GM18870 (cell line): ENCODE measurements around the gene CHID1.

Experiments
- ATAC-seq: cut with Tn5 transposase; IDR thresholded peaks from one replicate; pipeline ENCODE4 v1.9.1; 2021; ENCODE audit warnings: moderate library complexity; ENCODE audit not compliant: unreplicated experiment

Gene CHID1

DNA sequence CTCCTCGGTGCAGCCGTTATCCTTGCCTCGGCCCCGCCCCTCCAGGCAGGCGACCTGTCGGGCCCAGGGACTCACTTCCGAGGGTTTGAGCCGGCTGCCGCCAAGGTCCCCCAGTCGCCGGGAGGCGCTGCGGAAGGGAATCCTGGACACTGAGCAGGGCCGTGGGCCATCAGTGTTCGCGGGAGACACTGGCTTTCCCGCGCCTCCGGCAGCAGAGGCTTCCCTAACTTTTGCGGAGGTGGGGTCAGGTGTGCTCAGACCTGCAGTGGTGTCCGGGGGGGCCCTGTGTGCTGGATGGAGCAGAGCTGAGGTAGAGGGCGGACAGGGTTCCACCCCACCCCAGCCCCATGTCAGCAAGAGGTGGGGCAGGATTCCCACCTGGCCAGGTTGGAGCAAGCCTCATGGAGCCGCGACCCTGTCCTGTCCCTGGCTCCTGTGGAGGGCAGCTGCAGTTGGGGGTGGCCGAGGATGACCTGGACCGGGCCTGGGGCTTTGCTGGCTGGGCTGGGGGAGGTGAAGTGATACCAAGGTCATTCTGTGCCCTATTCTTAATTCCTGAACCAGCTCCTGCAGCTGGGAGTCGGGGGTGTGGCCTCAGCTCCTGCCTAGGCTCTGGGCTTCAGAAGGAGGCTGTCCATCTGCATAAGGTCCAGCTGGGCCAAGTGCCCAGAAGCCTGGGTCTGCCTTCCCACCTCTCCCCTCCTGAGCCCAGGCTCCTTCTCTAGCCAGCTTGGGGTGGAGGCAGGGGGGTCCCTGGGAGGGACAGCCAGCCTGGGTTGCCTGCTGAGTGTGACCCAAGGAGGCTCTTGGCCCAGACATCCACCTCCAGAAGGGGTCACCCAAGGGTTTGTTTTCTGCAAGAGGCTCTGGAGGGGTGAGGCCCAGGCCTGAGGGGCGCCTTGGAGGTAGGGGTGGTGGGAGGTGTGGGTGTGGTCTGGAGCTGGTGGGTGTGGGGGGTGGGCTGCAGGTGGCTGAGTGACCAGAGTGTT is 59.5 kb downstream of the CHID1 start:
- ATAC-seq, result no peak

DNA sequence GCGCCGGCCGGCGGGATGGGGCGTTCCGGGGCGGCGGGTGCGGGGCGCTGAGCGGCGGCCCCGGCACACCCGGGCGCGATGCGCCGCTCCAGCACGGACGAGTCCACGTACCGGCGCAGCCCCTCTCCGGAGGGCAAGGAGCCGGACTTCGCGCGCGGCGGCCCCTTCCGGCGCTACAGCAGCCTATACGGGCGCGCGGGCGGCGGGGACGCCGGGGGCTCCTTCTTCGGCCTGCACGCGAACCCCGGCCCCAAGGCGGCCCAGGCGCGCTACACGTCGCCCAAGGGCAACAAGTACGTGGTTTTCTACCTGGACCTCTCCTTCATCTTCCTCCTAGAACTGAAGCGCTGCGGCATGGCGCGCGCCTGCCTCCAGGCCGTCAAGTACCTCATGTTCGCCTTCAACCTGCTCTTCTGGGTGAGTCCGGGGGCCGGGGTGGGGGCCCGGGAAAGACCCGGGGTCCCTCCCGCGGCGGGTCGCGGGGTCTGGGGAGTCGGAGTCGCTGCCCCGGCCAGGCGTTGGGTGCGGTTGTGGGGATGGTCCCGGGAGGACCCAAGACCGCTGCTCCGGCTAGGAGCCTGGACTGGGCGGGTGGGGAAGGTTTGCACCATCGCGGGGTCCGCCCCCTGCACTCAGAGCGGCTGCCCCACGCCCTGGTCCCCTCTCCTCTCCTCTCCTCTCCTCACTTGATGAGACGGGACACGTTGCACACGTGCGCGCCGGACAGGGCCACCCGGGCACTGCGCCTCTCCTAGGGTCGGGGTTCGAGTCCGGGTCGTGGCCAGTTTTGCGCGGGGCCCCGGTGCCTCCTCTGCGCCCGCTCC is 60.4 kb downstream of the CHID1 start:
- no peak for ATAC-seq

DNA sequence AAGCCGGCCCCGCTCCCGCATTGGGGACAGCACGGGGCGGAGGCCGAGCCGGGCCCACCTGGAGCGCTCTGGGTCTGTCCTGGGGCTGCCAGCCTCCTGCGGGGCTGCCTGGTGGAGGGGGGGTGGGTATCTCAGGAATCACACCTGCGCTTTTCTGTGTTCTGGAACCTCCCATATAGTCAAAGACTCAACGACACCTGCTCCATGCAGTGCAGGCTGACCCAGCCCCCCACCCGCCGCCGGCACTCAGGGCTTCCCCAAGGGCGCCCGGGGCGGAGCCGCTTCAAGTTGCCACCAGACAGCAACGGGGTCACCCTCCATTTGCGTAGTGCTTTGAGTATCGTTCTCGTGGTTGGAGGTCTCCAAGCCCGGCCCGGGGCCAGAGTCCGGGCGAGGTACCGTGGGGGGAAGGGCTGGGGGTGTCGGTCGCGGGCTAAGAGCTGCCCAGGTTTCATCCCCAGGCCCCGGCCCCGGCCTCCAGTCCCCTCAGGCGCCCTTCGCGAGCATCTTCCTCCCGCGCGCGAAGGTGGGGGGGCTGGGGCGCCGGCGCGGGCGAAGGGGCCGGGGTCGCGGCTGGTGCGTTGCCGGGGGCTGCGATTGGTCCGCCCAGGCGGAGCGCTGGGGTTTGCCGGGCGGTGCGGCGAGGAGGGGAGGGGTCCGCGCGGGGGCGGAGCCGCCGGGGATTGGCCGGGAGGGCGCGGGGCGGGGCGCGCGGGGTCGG is 61.3 kb downstream of the CHID1 start:
- no peak for ATAC-seq

DNA sequence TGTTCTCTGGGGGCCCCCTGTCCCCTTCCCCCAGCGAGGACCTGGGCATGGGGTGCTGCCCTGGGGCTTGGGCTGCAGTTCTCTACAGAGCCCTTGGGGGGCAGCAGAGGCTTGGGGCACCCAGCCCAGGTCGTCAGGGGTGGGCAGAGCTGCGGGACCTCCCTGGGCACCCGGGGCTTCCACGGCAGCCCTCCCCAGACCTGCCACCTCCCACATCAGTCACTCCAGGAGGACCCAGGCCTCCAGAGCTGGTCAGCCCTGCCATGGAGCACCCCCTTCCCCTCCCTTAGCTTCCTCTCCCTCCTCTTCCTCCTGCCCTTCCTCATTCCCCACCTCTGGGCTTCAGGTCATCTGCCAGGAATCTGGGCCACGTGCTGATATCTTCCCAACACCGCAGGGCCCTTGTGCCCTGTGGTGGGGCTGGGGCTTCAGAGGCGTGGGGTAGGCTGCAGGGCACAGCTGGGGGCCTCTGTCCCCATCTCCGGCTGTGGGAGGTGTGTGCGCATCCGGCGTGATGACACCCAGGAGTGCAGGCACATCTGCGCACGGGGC is 62.2 kb downstream of the CHID1 start:
- no peak for ATAC-seq

DNA sequence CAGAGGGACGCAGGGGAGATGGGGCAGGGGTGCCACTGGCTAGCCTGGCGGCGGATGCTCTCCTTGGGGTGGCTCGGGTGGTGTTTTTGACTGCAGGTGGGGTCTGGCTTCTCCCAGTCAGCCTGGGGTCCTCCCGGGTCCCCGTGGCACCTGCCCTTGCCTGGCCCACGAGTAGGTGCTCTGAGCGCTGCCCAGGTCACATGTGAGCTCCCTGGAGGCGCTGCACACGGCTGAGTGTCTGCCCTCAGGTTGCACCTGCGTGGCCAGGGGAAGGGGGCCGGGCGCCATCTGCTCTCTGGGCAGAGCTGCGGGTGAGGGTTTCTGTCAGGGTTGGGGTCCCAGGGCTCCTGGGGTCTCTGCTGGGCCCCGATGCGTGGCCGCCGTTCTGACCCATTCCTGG is 62.7 kb downstream of the CHID1 start:
- no peak for ATAC-seq

DNA sequence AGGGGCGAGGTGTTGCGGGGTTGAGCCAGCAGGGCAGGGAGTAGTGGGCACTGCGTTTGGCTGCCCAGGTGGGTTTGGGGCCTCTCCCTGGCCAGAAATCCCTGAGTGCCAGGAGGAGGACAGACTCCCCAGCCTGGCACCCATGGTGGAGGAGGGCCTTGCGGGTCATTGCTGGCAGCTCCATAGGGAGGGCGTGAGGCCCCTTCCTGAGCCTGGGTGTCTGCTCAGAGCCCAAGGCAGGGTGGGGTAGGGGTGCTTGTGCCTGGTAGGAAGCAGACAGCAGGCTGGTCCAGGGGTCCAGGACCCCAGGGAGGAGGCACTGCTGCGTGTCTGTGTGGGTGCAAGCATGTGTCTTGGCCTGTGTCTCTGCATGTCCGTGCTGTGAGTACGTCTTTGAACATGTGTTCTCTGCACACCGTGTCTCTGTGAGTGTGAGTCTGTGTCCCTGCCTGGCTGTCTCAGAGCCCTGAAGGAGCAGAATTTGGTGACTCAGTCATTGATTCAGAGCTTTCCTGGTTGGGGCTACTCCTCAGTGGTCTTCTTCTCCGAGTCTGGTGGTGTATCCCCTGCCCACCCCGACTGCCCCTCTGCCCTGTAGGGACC is 64.0 kb downstream of the CHID1 start:
- ATAC-seq, result no peak

DNA sequence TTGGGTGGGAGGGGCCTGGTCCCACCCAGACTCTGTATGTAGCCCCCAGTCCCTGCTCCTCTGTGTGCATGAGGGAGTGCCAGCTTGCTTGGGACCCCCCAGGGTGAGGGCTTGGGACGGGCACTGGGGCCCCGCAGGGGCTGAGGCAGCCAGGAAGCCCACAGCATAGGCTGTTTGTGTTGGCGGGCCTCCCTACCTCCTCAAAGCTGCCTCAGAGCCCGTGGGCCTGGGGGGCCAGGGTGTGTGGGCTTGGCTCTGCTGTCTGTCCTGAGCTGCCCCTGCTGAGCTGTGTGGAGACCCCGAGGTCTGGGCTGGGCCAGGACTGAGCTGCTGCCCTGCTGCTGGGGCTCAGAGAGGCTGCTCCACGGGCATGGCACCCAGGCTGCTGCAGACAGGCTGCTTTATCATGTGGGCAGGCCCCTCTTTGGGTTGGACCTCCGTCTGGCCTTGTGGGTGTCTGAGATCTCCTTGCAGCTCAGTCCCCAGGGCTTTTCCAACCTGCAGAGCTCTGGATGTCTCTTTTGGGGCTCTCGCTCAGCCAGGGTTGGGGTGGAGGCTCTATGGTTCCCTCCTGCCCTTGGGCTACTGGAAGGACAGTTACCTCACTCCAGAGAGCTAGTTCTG is 64.6 kb downstream of the CHID1 start:
- ATAC-seq, result no peak

DNA sequence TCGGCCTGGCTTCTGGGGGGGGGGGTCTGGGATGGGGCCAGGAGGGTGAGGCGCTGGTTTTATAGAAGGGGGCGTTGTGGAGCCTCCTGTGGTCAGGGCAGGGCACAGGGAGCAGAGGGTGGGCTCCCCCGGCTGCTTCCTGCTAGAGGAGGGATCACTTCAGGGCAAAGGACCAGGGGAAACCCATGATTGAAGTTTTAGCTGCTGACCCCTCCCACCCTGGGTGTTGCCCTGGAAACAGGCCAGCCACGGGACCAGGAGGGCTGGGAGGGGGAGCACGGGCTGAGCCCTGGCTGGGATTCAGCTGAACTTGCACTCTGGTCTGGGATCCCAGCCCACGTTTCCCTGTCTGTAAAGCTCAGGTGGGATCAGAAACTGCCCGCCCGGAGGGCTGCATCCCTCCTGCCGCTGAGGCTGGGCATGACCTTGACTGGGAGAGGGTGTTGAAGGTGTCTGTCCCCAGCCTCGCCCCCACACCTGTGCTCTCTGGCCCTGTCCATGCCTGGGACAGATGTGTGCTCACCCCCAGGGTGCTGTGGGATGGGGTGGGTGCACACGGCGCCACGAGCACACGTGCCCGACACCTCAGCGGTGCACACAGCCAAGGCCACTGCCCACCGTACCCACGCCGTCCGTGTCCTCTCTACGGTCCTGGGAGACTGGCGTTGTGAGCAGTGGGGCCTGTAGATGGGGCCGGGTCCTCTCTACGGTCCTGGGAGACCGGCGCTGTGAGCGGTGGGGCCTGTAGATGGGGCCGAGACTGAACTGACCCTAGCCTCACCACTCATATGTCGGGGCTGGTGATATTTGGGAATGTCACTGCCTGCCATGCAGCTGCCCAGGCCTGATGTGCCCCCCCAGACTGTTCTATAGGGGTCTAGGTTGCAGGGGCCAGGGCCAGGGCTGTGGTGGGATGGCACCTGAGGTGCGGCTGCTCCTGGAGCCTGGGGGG is 65.6 kb downstream of the CHID1 start:
- no peak for ATAC-seq

DNA sequence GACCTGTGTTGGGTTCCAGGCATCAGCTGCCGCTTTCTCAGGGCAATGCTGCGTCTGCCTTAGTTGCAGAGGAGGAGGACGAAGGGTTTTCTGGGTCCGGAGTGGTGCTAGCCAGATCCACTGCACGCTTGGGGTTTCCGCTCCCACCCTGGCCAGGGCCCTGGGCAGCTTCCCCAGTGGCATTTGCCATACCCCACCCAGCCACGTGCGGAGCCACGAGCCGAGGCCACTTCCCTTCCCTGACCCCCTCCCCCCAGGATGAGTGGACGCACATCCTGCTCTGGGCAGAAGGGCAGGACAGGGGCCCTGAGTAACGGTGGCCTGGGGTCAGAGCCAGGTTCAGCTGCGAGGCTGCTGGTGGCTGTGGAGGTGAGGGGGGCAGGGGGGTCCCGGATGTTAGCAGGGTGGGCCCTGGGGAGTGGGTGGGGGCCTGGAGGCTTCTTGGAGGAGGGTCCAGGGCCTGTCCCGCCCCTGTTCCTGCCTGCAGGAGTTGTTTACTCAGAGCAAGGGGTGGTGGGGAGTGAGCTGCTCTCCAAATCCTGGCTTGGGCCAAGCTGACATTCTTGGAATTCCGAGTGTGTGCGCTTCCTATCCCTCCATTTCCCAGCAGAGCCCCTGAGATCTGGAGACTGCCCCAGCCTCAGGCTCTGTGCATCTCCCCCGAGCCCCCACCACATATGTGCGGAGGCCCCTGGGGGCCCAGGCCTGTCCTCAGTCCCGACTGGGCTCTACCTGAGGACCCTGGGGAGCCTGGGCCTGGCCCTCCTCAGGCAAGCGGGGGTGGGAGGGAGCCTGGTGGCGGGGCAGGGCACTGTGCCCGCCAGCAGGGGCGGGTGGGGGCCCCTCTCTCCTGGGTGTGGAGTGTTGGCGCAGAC is 66.6 kb downstream of the CHID1 start:
- no peak for ATAC-seq

DNA sequence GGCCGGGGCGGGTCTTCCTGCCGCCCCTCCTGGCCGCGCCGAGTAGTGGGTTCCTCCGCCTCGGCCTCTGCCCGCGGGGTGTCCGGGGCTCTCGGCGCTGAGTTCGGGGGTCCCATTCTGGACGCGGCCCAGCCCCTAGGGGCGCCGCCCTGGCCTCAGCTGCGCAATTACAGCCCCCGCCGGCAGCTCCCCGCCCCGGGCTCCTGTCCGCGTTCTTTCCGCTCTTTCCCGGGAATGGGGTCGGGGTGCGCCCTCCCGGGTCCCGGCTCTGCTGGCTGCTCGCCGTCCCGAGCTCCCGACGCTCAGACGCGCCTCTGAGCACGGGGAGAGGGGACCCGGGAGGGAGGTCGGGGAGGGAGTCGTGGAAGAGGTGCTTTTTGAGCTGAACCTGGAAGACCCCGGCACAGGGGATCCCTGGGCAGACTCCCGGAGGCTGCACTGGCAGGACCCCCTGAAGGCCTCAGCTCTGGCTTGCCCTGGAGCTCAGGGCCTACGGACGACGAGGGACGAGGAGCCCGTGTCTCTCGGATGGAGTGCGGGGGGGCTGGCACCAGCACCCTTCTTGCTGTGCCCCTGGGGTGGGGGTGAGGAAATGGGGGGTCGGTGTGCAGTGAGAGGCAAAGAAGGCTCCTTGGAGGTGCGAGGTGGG is 67.4 kb downstream of the CHID1 start:
- no peak for ATAC-seq

DNA sequence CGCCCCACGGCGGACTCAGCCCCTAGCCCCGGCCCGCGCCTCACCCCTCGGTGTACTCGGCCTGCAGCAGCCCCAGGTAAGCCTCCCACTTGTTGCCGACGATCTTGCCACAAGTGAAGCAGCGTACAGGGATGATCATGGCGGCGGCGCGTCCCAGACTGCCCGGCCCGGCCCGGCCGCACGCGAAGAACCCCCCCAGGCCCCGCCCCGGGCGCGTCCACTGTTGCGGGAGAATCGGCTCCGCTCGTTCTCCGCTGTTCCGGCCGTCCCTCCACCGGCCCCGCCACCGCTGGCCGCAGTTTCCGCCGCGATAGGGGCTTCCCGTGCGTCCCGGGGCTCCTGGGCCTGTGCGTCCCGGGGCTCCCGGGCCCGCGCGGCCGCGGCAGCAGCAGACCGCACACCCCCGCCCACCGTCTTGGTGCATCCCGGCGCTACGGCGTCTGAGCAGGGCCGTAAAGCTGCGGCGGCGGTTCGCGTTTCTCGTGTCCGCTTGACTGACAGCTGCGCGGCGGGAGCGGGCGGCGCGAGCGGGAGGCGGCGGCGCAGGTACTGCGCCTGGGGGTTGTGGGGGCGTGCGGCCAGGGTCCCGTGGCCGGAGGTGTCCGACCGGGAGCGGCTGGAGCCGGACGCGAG is 68.1 kb downstream of the CHID1 start, which contains the start of the genes POLR2L and TSPAN4:
TSS of gene POLR2L (minus strand) at position 160 of the 633 bp plus-strand sequence. CDS start at position 139, 21 bp downstream.
TSS of gene TSPAN4 (plus strand) at position 483 of the 633 bp plus-strand sequence. CDS start 7,453 bp downstream, outside the sequence.
- ATAC-seq, result no peak

DNA sequence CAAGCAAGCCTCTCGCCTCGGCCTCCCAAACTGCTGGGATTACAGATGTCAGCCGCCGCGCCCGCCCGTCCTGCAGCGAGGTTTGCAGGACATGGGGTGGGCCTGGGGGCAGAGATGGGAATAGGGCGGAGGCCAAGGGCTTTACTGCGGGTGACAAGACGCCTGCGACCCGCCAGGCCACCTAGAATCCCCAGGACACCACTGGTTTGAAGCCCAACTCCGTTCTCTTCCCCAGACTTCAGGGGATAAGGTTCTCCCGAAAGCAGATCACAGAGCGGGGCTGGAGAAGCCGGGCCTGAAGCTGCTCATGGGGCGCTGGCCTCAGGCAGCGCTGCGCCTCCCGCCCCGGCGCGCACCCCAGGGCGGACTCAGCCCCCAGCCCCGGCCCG is 68.6 kb downstream of the CHID1 start:
- ATAC-seq, result no peak

DNA sequence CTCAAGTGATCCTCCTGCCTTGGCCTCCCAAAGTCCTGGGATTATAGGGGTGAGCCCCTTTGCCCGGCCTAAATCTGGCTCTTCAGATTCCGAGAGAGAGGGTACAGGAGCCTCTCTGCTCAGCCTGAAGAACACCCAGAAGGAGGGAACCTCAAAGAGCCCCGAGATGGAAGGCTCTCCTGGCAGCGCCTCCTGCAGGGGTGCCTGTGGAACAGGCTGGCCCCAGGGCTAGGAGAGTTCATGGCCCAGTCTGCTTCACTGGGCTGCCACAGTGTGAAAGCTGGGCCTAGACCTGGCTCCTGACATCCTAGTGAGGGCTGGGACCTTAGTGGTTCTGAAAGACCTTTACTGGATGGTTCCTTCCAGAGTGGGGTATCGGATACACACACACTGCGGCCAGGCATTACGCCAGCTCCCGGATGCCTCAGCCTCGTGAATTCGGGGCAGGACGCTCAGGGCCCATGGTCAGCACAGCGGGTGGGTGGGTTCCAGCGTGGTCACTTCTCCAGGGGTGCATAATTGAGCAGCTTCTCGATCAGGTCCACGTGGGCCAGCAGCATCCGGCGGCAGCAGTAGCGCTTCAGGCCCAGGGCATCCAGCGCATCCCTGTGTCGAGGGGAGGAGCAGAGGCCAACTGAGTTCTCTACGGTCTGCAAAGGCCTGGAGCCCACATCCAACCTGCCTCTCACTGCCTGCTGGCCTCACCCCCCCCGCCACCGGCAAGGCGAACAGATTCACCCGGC is 70.6 kb downstream of the CHID1 start:
- no peak for ATAC-seq

DNA sequence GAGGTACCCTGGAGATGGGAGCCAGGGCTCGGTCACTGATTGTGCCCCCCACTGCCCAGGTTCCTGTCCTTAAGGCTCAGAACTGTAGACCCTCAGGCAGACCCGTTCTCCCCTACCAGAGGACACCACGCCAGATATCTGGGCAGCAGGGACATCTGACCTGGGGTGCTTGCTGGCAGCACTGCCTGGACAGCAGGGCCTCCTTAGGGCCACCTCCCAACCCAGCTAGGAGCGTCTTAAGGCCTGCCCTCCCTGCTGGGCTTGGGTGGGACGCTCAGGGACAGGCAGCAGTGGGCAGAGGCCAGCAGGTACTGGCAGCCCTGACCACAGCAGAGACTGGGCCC is 71.4 kb downstream of the CHID1 start:
- ATAC-seq, result no peak

DNA sequence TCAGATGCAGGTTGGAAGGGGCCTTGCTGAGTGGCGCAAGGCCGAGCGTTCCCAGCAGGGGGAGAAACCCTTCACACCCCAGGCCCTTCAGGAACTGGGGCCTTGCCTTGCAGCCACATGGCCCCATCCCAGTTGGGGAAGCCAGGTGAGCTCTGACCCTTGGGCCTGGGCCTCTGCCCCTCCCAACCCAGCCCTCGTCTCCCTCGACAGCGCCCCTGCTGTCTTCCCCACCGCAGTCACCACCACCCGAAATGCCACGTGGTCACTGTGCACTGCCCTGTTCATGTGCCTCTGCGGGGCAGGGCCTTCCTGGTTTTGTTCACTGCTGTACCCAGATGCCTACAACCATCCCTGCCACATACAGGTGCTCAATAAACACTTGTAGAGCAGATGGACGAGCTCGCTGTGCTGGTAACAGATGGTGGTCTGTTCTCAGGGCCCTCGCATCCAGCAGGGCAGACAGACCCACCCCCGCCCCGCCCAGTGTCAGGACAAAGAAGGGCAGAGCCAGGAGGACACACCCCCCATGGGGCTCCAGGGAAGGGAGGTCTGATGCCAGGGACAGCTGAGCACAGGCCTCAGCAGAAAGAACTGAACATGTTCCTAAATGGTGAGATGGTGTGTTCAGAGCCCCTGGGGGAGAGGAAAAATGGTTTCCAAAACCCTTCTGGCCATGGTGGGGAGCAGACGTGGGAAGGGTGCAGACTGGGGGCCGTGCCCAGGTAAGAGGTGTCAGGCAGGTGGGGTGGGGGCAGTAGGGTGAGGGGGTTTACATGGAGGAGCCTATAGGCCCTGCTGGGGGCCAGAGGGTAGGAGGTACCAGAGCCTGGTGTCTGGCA is 72.0 kb downstream of the CHID1 start:
- ATAC-seq, result no peak
